ENCODE results near the gene EDAR. TPM values are rescaled to one million over a fixed set of nuclear protein-coding genes. Genes with fewer than 3 reads are reported as not detected.

The EDAR gene
- total and polyA plus RNA-seq, 9 of the 15 experiments (the other 6 are each of a cell fraction or from before 2014, with no cell fraction given) = 0.01 TPM; not detected in 8

- Histone ChIP-seq H3K9me3 (replicated peaks; ENCODE audit: control insufficient read depth, insufficient read depth, low read depth, low read length) (peaks cover 8% of the 10 kb centered on the region), H3K79me2 (ENCODE audit: control insufficient read depth, insufficient read depth, low read length) (no peaks in the 10 kb centered on the region), H3K9me1 (ENCODE audit: control insufficient read depth, insufficient read depth, low read length) (no peaks in the 10 kb centered on the region), H3K4me2 (ENCODE audit: insufficient read depth, low read length) (no peak overlapping the region), H3K9ac (ENCODE audit: insufficient read depth in 1 of 2, low read depth in 2 of 2, low read length in 2 of 2) (no peak overlapping the region), H3K4me1 (replicated peaks in 1 of 2; ENCODE audit: control insufficient read depth in 2 of 2, insufficient read depth in 2 of 2, low read length in 2 of 2) (no peaks in the 10 kb centered on the region), H2AFZ (ENCODE audit: low read depth, low read length) (no peak overlapping the region), H3K36me3 (ENCODE audit: control insufficient read depth, insufficient read depth, low read length) (peaks cover 37% of the 10 kb centered on the region; the same call in 2 of the 3 replicates), H3K4me3 (no peak overlapping the region), H3K27me3 (ENCODE audit: control insufficient read depth in 2 of 2, insufficient read depth in 2 of 2, low read length in 2 of 2) (no peaks in the 10 kb centered on the region), H4K20me1 (replicated peaks; ENCODE audit: control insufficient read depth, insufficient read depth, low read length) (no peaks in the 10 kb centered on the region), H3K27ac (ENCODE audit: extremely low read depth, low read depth, low read length) (no peak overlapping the region)
- no peak for TF ChIP-seq ZNF644 (tag; IDR thresholded peaks at IDR 0.05; ENCODE audit: low read depth)
- ChIA-PET POLR2A (no interaction called here), CTCF (ENCODE audit: low intra/inter-chr PET ratio) (no interaction called here)
- intact Hi-C loops (cut with micrococcal nuclease) (no loop called here), in situ Hi-C loops (cut with MboI) (no loop called here)
- BruUV-seq (replicated peaks) = no TSS peak
- ATAC-seq (no peak), FAIRE-seq (no peak), DNase-seq (ENCODE audit: extremely low read depth in 1 of 4, low spot score in 3 of 4) (no peak)
Measured at GRCh38 chr2:108866041-108866440, 123.0 kb downstream of the EDAR start.

DNA sequence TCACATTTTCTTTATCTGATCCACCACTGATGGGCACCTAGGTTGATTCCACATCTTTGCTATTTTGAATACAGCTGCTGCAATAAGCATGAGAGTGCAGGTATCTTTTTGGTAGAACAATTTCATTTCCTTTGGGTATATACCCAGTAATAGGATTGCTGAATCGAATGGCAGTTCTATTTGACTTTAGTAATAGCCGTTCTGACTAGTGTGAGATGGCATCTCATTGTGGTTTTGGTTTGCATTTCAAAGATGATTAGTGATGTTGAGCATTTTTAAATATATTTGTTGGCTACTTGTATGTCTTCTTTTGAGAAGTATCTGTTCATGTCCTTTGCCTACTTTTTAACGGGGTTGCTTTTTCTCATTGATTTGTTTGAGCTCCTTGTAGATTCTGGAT lies 130.1 kb downstream of the EDAR start:
- in situ Hi-C loops (cut with MboI) (no loop called here), intact Hi-C loops (cut with micrococcal nuclease) (no loop called here)
- no peaks in the 10 kb centered on the region for H3K27me3 ChIP-seq (ENCODE audit: control insufficient read depth in 2 of 2, insufficient read depth in 2 of 2, low read length in 2 of 2)
- H3K27ac ChIP-seq (ENCODE audit: extremely low read depth, low read depth, low read length) = no peak overlapping the region
- H3K4me1 ChIP-seq (replicated peaks in 1 of 2; ENCODE audit: control insufficient read depth in 2 of 2, insufficient read depth in 2 of 2, low read length in 2 of 2) = no peaks in the 10 kb centered on the region
- no peak for FAIRE-seq
- no peak for DNase-seq (ENCODE audit: extremely low read depth in 1 of 4, low spot score in 3 of 4)
- no peak overlapping the region for H3K4me2 ChIP-seq (ENCODE audit: insufficient read depth, low read length)
- ChIA-PET POLR2A (no interaction called here), CTCF (ENCODE audit: low intra/inter-chr PET ratio) (interaction anchor here (0.7 kb wide), 1 partner anchor 10 kb away, joined by 3 read pairs; no protein-coding TSS in a partner anchor)
- no peak for ATAC-seq
- H3K9ac ChIP-seq (ENCODE audit: insufficient read depth in 1 of 2, low read depth in 2 of 2, low read length in 2 of 2) = no peak overlapping the region
- peaks cover 33% of the 10 kb centered on the region; the same call in 1 of the 3 replicates for H3K36me3 ChIP-seq (ENCODE audit: control insufficient read depth, insufficient read depth, low read length)
- WGBS (ENCODE audit: insufficient coverage, low coverage, missing lambda C conversion rate) = 88% methylated on average over 3 of the region's 3 CpGs
- H2AFZ ChIP-seq (ENCODE audit: low read depth, low read length) = no peak overlapping the region
- no peaks in the 10 kb centered on the region for H3K79me2 ChIP-seq (ENCODE audit: control insufficient read depth, insufficient read depth, low read length)
- TF ChIP-seq MITF (IDR thresholded peaks at IDR 0.05) = no peak
- no peak for TF ChIP-seq CHCHD3 (CRISPR knock-in tag; IDR thresholded peaks at IDR 0.05)
- no peak for TF ChIP-seq YBX1 (IDR thresholded peaks at IDR 0.05)
- TF ChIP-seq SIRT6 (IDR thresholded peaks at IDR 0.05; ENCODE audit: low read depth, low read length) = no peak
- no peak for TF ChIP-seq TCF7L2 (IDR thresholded peaks at IDR 0.05; ENCODE audit: low read depth, low read length)
- no peak for TF ChIP-seq CTBP1 (IDR thresholded peaks at IDR 0.05; ENCODE audit: borderline replicate concordance)
- TF ChIP-seq CREBBP (IDR thresholded peaks at IDR 0.05; ENCODE audit: low read depth, low read length) = no peak
- no peak for TF ChIP-seq ZNF239 (CRISPR knock-in tag; IDR thresholded peaks at IDR 0.05)
- TF ChIP-seq ZNF133 (CRISPR knock-in tag; IDR thresholded peaks at IDR 0.05) = no peak
- no peak for TF ChIP-seq SNRNP70 (optimal IDR thresholded peaks at IDR 0.05; ENCODE audit: low read depth, low read length)
- TF ChIP-seq XRCC3 (IDR thresholded peaks at IDR 0.05) = no peak
- TF ChIP-seq, protein P1, sequence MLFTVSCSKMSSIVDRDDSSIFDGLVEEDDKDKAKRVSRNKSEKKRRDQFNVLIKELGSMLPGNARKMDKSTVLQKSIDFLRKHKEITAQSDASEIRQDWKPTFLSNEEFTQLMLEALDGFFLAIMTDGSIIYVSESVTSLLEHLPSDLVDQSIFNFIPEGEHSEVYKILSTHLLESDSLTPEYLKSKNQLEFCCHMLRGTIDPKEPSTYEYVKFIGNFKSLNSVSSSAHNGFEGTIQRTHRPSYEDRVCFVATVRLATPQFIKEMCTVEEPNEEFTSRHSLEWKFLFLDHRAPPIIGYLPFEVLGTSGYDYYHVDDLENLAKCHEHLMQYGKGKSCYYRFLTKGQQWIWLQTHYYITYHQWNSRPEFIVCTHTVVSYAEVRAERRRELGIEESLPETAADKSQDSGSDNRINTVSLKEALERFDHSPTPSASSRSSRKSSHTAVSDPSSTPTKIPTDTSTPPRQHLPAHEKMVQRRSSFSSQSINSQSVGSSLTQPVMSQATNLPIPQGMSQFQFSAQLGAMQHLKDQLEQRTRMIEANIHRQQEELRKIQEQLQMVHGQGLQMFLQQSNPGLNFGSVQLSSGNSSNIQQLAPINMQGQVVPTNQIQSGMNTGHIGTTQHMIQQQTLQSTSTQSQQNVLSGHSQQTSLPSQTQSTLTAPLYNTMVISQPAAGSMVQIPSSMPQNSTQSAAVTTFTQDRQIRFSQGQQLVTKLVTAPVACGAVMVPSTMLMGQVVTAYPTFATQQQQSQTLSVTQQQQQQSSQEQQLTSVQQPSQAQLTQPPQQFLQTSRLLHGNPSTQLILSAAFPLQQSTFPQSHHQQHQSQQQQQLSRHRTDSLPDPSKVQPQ (CRISPR knock-in tag; IDR thresholded peaks at IDR 0.05; ENCODE audit: borderline replicate concordance) = no peak
- H3K4me3 ChIP-seq = no peak overlapping the region
- BruUV-seq (replicated peaks) = no TSS peak
- no peaks in the 10 kb centered on the region for H3K9me1 ChIP-seq (ENCODE audit: control insufficient read depth, insufficient read depth, low read length)
- no peaks in the 10 kb centered on the region for H3K9me3 ChIP-seq (replicated peaks; ENCODE audit: control insufficient read depth, insufficient read depth, low read depth, low read length)
- no peaks in the 10 kb centered on the region for H4K20me1 ChIP-seq (replicated peaks; ENCODE audit: control insufficient read depth, insufficient read depth, low read length)

All from K562 (cell line).